Small intestine (tissue), 7 donors: ENCODE data around the gene ARFRP1. TPM values are rescaled to one million over a fixed set of nuclear protein-coding genes. Genes with fewer than 3 reads are reported as not detected.

ENCODE experiments used
- DNase-seq, 2 donors: peaks; one replicate each; pipeline versions ENCODE4 v3.0.0 to v3.0.0-alpha.2; 2013
- FAIRE-seq: peaks from 2 replicates; lab custom pipeline; 2012; peaks lifted over from hg19 to GRCh38; lab: Jason Lieb, UNC
- H3K27ac ChIP-seq, 3 donors: one replicate each; pipeline ENCODE4 v1.5.1; 2013; ENCODE audit warnings: low read length in 2 of 3, mild to moderate bottlenecking in 2 of 3, control low read depth in 1 of 3, inconsistent platforms in 1 of 3, low read depth in 1 of 3, moderate library complexity in 1 of 3
- H3K27me3 ChIP-seq, 3 donors: one replicate each; pipeline ENCODE4 v1.6.1; 2013; ENCODE audit warnings: low read length in 3 of 3, inconsistent platforms in 1 of 3; ENCODE audit not compliant: control insufficient read depth in 3 of 3, insufficient read depth in 3 of 3
- H3K36me3 ChIP-seq, 3 donors: one replicate each; pipeline ENCODE4 v1.6.1; 2013; ENCODE audit warnings: low read length in 3 of 3, inconsistent platforms in 1 of 3, low read depth in 1 of 3, mild to moderate bottlenecking in 1 of 3, moderate library complexity in 1 of 3; ENCODE audit not compliant: control insufficient read depth in 3 of 3, insufficient read depth in 2 of 3
- H3K4me1 ChIP-seq, 3 donors: one replicate each; pipeline ENCODE4 v1.6.1; 2013; ENCODE audit warnings: low read length in 2 of 3, inconsistent platforms in 1 of 3, low read depth in 1 of 3, mild to moderate bottlenecking in 1 of 3, moderate library complexity in 1 of 3; ENCODE audit not compliant: control insufficient read depth in 3 of 3, insufficient read depth in 2 of 3
- H3K4me3 ChIP-seq, 3 donors: one replicate each; pipeline ENCODE4 v1.5.1; 2013; ENCODE audit warnings: low read length in 3 of 3, control low read depth in 1 of 3, inconsistent platforms in 1 of 3, low read depth in 1 of 3, mild to moderate bottlenecking in 1 of 3, moderate library complexity in 1 of 3
- H3K9me3 ChIP-seq, 2 donors: one replicate each; pipeline ENCODE4 v1.6.1; 2013; ENCODE audit warnings: low read depth in 1 of 2, low read length in 1 of 2; ENCODE audit not compliant: control insufficient read depth in 2 of 2, insufficient read depth in 1 of 2
- WGBS, 3 donors: extraction: QIAGEN DNeasy Blood & Tissue Kit; methylation state at CpG; one replicate each; pipeline ENCODE4 v1.1.7; 2013; 5-methylcytosine and 5-hydroxymethylcytosine counted together
- polyA plus RNA-seq, 4 donors: library from polyadenylated mRNA; stranded (reverse) in 3 of 4; unstranded in 1 of 4; fragments of 200-250 nt in 3 of 4; fragments of 120-200 nt in 1 of 4; gene quantifications; one replicate each; pipeline versions ENCODE4 v1.2.1 to v1.2.3, GENCODE V29; 2013
- donor health status: healthy with polysubstance abuse.
- donor health status: control.
- donor health status: control.
- donor health status: Bipolar disorder and iron deficiency.
- donor health status: healthy.

Gene ARFRP1
- polyA plus RNA-seq, 4 donors, result 21.5 to 78.6 (median 60.8) TPM

DNA sequence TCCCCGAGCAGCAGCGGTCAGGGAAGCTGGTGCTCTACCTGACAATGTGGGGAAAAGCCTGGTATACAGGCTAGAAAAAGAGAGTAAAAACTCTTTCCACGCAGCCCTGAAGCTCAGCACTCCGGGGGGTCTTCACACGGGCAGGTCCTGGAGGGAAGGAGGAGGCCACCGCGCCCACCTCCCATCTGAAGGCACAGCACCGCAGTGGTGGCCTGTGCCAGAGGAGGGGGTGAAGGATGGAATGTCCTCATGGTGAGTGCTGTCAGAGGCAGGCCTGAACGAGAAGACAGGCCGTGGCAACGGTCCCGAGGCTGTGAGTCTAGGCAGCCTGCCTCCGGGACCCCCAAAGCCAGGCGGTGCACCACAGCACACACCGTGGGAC is 37.6 kb upstream of the ARFRP1 start:
- peaks cover 0 to 49% (median 0%) of the 10 kb centered on the region in 3 donors for H3K36me3 ChIP-seq
- DNase-seq (no peak), FAIRE-seq (no peak)
- no peaks in the 10 kb centered on the region for H3K27me3 ChIP-seq
- WGBS, 3 donors, result 80 to 90% (median 83%) methylated on average over 14 to 15 of the region's 15 CpGs
- no peaks in the 10 kb centered on the region for H3K9me3 ChIP-seq
- H3K27ac ChIP-seq, result no peak overlapping the region
- no peak overlapping the region for H3K4me3 ChIP-seq
- peaks cover 0 to 14% (median 0%) of the 10 kb centered on the region in 3 donors for H3K4me1 ChIP-seq

DNA sequence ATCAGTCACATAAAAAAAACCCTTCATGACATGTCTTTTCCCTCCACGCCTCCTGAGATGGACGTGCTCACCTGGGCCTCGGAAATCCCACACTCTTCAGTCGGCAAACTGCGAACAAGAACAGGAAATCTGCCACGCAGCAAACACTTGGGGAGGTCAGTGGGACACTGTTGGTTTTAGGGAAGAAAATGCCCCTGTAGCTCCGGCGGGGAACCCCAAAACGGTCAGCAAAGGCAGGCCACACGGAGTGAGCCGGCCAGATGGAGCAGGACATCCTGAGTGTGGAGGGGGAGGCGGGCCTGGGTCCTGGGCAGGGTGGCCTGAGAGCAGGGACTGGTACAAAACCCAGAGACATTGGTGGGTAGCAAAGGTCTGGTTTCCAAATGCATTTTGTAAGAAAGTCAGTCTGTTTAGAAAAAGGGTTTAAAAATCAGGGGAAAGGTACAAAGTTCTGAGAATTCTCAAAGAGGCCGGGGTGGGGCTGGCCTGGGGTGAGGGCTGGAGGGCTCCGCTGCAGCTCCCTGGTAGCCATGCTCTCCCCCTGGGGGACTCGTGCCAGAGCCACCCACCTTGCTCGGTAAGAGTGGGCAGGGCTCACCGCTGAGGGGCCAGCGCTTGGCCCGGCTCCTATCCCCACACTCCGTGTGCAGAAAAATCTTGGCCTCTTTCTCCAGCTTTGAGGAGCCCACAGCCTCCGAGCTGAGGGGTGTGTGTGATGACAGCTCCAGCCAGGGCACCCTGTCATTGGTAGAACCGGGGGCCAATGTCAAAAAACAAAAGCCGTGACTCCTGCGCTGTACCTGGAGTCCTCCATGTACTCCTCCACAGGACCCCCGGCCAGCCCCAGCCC is 37.0 kb upstream of the ARFRP1 start:
- H3K27ac ChIP-seq, result no peak overlapping the region
- DNase-seq (no peak), FAIRE-seq (no peak)
- no peaks in the 10 kb centered on the region for H3K9me3 ChIP-seq
- H3K36me3 ChIP-seq, result peaks cover 0 to 47% (median 0%) of the 10 kb centered on the region in 3 donors
- H3K27me3 ChIP-seq, result no peaks in the 10 kb centered on the region
- WGBS, 3 donors, result 59 to 78% (median 77%) methylated on average over 25 of the region's 25 CpGs
- no peak overlapping the region for H3K4me3 ChIP-seq
- H3K4me1 ChIP-seq, result peaks cover 0 to 14% (median 0%) of the 10 kb centered on the region in 3 donors

DNA sequence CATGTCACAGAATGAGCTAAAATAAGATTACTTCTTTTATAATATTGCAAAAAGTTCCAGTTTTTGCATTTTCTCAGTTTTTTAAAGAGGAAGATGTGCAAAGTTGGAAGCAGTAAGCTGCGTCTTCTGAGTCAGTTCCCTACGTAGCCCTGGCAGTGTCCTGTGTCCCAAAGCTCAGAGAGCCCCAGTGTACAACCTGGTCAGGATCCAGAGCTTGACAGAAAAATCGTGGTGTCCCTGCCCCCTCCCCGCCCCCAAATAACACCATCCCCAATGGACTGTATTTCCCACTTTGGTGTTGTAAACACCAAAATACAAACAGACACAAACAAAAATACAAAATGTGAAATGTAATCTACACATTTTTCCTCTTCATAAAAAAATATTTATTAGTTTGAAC is 36.4 kb upstream of the ARFRP1 start:
- Histone ChIP-seq H3K36me3 (peaks cover 0 to 45% (median 0%) of the 10 kb centered on the region in 3 donors), H3K9me3 (no peaks in the 10 kb centered on the region), H3K4me3 (no peak overlapping the region), H3K27me3 (no peaks in the 10 kb centered on the region), H3K4me1 (peaks cover 0 to 14% (median 0%) of the 10 kb centered on the region in 3 donors), H3K27ac (no peak overlapping the region)
- FAIRE-seq (no peak), DNase-seq (no peak)
- WGBS, 3 donors, result 70 to 77% (median 73%) methylated on average over 4 of the region's 4 CpGs

DNA sequence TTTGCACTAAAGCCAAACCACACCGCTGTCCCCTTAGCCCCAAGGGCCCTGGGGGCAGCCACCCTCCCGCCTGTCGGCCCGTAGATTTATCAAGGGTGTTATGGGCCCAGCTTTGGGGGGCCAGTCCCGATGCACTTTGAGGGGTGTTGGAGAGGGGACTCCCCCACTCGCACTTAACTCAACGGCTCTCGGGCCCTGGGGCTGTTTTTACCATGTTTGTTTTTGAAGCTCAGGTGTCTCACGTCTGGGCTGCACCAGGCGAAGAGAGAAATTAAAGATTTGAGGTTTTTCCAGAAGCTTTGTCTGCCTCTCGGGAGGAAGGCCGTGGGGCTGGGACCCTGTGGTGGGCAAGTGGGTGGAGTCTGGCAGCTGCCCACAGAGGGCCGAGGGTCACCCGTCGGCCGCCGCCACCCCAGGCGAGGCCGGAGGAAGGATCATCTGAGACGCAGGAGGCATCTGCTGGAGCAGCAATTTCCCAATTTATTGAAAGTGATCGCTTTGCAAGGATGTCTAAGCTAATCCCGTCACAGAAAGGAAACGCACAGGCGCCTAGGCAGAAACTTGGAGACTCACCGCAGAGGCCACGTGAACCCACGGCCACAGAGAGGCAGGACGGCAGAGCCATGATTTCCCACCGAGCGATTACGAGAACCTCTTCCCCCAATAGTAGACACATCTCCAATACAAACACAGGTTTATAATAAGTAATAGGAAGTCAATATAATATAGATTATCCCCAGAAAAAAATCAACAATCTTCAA is 35.6 kb upstream of the ARFRP1 start:
- no peak for FAIRE-seq
- no peak for DNase-seq

DNA sequence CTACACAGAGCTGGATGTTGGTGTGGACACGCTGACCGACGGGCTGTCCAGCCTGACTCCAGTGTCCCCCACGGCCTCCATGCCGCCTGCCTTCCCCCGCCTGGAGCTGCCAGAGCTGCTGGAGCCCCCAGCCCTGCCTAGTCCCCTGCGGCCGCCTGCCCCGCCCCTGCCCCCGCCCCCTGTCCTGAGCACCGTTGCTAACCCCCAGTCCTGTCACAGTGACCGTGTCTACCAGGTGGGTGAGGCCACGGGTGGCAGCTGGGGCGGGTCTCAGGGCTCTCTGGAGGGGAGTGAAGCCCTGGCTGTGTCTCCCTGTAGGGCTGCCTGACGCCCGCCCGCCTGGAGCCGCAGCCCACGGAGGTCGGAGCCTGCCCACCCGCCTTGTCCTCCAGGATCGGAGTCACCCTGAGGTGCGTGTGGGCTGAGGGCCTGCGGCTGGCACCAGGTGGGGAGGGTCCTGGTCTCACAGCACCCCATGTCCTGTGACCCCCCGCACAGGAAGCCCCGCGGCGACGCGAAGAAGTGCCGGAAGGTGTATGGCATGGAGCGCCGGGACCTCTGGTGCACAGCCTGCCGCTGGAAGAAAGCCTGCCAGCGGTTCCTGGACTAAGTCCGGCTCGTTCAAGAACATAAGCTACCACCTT is 34.7 kb upstream of the ARFRP1 start:
- H3K4me3 ChIP-seq, result no peak overlapping the region
- no peak overlapping the region for H3K27ac ChIP-seq
- no peaks in the 10 kb centered on the region for H3K27me3 ChIP-seq
- peaks cover 0 to 45% (median 0%) of the 10 kb centered on the region in 3 donors for H3K36me3 ChIP-seq
- FAIRE-seq, result no peak
- DNase-seq, result no peak
- 90 to 93% (median 90%) methylated on average over 31 to 37 of the region's 37 CpGs for WGBS, 3 donors
- H3K4me1 ChIP-seq, result peaks cover 1 to 27% (median 4%) of the 10 kb centered on the region in 3 donors
- no peaks in the 10 kb centered on the region for H3K9me3 ChIP-seq

More for the DNA sequence above, 35.6 kb upstream of the ARFRP1 start:
- Histone ChIP-seq H3K4me1 (peaks cover 0 to 22% (median 2%) of the 10 kb centered on the region in 3 donors), H3K9me3 (no peaks in the 10 kb centered on the region), H3K36me3 (peaks cover 0 to 45% (median 0%) of the 10 kb centered on the region in 3 donors), H3K27ac (no peak overlapping the region), H3K4me3 (no peak overlapping the region), H3K27me3 (no peaks in the 10 kb centered on the region)
- 89 to 91% (median 90%) methylated on average over 31 of the region's 31 CpGs for WGBS, 3 donors

DNA sequence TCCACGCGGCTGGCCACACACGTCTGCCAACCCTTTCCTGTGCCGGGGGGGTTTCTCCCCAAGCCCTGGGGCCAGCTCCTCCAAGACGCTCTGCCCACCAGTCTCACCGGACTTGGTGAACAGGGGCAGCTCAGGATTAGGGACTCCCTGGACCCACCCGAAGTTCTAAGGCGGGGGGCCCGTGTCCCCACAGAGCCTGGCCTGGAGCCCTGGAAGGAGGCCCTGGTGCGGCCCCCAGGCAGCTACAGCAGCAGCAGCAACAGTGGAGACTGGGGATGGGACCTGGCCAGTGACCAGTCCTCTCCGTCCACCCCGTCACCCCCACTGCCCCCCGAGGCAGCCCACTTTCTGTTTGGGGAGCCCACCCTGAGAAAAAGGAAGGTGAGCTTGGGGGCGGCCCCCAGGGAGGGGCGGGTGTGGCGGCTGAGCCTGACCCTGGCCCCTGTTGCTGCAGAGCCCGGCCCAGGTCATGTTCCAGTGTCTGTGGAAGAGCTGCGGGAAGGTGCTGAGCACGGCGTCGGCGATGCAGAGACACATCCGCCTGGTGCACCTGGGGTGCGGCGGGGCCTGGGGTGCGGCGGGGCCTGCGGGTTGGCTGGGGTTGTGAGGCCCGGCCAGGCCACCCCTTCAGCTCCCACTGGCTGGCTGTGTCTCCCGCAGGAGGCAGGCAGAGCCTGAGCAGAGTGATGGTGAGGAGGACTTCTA is 34.1 kb upstream of the ARFRP1 start:
- Histone ChIP-seq H3K27ac (peak overlapping the region in 2 of 3 donors; percentile 47 to 99), H3K27me3 (no peaks in the 10 kb centered on the region), H3K4me3 (peak overlapping the region in 1 of 3 donors; percentile 78), H3K9me3 (no peaks in the 10 kb centered on the region), H3K36me3 (peaks cover 0 to 48% (median 0%) of the 10 kb centered on the region in 3 donors), H3K4me1 (peaks cover 1 to 30% (median 4%) of the 10 kb centered on the region in 3 donors)
- WGBS, 3 donors, result 84 to 87% (median 86%) methylated on average over 27 to 30 of the region's 30 CpGs
- FAIRE-seq (no peak), DNase-seq (no peak)

DNA sequence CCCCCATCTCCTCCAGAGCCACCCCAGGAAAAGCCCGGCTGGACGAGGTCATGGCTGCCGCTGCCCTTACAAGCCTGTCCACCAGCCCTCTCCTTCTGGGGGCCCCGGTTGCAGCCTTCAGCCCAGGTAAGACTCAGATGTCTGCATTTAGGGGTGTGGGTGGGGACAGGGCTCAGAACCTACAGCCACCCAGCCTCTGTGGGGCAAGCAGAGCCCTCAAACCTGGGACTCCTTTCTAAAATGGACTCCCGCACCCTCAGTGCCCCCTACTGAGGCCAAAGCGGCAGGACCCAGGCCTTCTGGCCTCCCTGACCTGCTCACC is 33.5 kb upstream of the ARFRP1 start:
- FAIRE-seq (no peak), DNase-seq (no peak)
- Histone ChIP-seq H3K4me3 (peak overlapping the region in 1 of 3 donors; percentile 78), H3K27me3 (no peaks in the 10 kb centered on the region), H3K4me1 (peaks cover 1 to 30% (median 4%) of the 10 kb centered on the region in 3 donors), H3K27ac (peak overlapping the region in 2 of 3 donors; percentile 47 to 99), H3K36me3 (peaks cover 0 to 53% (median 0%) of the 10 kb centered on the region in 3 donors), H3K9me3 (no peaks in the 10 kb centered on the region)
- WGBS, 3 donors, result 28 to 45% (median 32%) methylated on average over 6 of the region's 6 CpGs
